ENCODE results near the gene LDHA. TPM values are rescaled to one million over a fixed set of nuclear protein-coding genes. Genes with fewer than 3 reads are reported as not detected.

LDHA gene
- total and polyA plus RNA-seq, 9 of the 15 experiments (the other 6 are each of a cell fraction or from before 2014, with no cell fraction given): 535 to 3,001 (median 926) TPM

GRCh38 chr11:18394275-18394927 lies at the start of gene LDHA (continued):
- no peak for TF ChIP-seq ZNF584 (CRISPR knock-in tag; IDR thresholded peaks at IDR 0.05; ENCODE audit: low read depth)
- 0 out of 2 replicates have a peak, but pooled peaks have one; percentile 45 for TF ChIP-seq ZNF395 (CRISPR knock-in tag; IDR thresholded peaks at IDR 0.05)
- TF ChIP-seq RBM14 (IDR thresholded peaks at IDR 0.05; ENCODE audit: borderline replicate concordance, insufficient read depth, low read depth, low read length): 0 out of 2 replicates have a peak, but pooled peaks have one; percentile 61
- TF ChIP-seq ETV6 (IDR thresholded peaks at IDR 0.05; ENCODE audit: borderline replicate concordance in 1 of 2, low read depth in 2 of 2, low read length in 1 of 2): no peak
- peak; percentile 75; the same call in 1 of the 2 replicates for TF ChIP-seq ETV6 (CRISPR knock-in tag; IDR thresholded peaks at IDR 0.05; ENCODE audit: borderline replicate concordance)
- TF ChIP-seq POLR2AphosphoS5 (IDR thresholded peaks at IDR 0.05; ENCODE audit: control insufficient read depth, insufficient read depth, low read depth, low read length): peak; percentile 95
- TF ChIP-seq XRCC5 (IDR thresholded peaks at IDR 0.05; ENCODE audit: low read depth, low read length): 0 out of 2 replicates have a peak, but pooled peaks have one; percentile 76
- TF ChIP-seq SIRT6 (IDR thresholded peaks at IDR 0.05; ENCODE audit: low read depth, low read length): no peak
- TF ChIP-seq MTA3 (IDR thresholded peaks at IDR 0.05; ENCODE audit: borderline replicate concordance): peak; percentile 97
- TF ChIP-seq GABPB1 (CRISPR knock-in tag; IDR thresholded peaks at IDR 0.05): peak; percentile 76; the same call in 1 of the 2 replicates
- TF ChIP-seq EP300 (IDR thresholded peaks at IDR 0.05; ENCODE audit: low read length): peak; percentile 30; the same call in 1 of the 2 replicates
- peak; percentile 80; the same call in 1 of the 2 replicates for TF ChIP-seq RB1 (IDR thresholded peaks at IDR 0.05; ENCODE audit: low read depth)
- TF ChIP-seq, protein P1, sequence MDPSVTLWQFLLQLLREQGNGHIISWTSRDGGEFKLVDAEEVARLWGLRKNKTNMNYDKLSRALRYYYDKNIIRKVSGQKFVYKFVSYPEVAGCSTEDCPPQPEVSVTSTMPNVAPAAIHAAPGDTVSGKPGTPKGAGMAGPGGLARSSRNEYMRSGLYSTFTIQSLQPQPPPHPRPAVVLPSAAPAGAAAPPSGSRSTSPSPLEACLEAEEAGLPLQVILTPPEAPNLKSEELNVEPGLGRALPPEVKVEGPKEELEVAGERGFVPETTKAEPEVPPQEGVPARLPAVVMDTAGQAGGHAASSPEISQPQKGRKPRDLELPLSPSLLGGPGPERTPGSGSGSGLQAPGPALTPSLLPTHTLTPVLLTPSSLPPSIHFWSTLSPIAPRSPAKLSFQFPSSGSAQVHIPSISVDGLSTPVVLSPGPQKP (CRISPR knock-in tag; IDR thresholded peaks at IDR 0.05): no peak
- TF ChIP-seq, protein P2, sequence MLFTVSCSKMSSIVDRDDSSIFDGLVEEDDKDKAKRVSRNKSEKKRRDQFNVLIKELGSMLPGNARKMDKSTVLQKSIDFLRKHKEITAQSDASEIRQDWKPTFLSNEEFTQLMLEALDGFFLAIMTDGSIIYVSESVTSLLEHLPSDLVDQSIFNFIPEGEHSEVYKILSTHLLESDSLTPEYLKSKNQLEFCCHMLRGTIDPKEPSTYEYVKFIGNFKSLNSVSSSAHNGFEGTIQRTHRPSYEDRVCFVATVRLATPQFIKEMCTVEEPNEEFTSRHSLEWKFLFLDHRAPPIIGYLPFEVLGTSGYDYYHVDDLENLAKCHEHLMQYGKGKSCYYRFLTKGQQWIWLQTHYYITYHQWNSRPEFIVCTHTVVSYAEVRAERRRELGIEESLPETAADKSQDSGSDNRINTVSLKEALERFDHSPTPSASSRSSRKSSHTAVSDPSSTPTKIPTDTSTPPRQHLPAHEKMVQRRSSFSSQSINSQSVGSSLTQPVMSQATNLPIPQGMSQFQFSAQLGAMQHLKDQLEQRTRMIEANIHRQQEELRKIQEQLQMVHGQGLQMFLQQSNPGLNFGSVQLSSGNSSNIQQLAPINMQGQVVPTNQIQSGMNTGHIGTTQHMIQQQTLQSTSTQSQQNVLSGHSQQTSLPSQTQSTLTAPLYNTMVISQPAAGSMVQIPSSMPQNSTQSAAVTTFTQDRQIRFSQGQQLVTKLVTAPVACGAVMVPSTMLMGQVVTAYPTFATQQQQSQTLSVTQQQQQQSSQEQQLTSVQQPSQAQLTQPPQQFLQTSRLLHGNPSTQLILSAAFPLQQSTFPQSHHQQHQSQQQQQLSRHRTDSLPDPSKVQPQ (CRISPR knock-in tag; IDR thresholded peaks at IDR 0.05; ENCODE audit: borderline replicate concordance): peak; percentile 64; the same call in 1 of the 2 replicates
- TF ChIP-seq ZNF695 (CRISPR knock-in tag; IDR thresholded peaks at IDR 0.05): no peak
- TF ChIP-seq ZNF23 (CRISPR knock-in tag; IDR thresholded peaks at IDR 0.05): no peak
- TF ChIP-seq, protein P3, sequence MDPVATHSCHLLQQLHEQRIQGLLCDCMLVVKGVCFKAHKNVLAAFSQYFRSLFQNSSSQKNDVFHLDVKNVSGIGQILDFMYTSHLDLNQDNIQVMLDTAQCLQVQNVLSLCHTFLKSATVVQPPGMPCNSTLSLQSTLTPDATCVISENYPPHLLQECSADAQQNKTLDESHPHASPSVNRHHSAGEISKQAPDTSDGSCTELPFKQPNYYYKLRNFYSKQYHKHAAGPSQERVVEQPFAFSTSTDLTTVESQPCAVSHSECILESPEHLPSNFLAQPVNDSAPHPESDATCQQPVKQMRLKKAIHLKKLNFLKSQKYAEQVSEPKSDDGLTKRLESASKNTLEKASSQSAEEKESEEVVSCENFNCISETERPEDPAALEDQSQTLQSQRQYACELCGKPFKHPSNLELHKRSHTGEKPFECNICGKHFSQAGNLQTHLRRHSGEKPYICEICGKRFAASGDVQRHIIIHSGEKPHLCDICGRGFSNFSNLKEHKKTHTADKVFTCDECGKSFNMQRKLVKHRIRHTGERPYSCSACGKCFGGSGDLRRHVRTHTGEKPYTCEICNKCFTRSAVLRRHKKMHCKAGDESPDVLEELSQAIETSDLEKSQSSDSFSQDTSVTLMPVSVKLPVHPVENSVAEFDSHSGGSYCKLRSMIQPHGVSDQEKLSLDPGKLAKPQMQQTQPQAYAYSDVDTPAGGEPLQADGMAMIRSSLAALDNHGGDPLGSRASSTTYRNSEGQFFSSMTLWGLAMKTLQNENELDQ (CRISPR knock-in tag; IDR thresholded peaks at IDR 0.05; ENCODE audit: borderline replicate concordance): peak; percentile 93; the same call in 1 of the 2 replicates
- TF ChIP-seq SRSF3 (IDR thresholded peaks at IDR 0.05; ENCODE audit: insufficient read depth, low read length): 0 out of 2 replicates have a peak, but pooled peaks have one; percentile 10
